Middle frontal gyrus (tissue), 1 donor: Measurements from ENCODE around the gene ZCCHC7.
"Not testable (repeated sequence)": the region's sequence is repeated elsewhere in the genome, so short reads cannot be mapped to it uniquely, and the experiment has no call there.

Experiments used
- DNase-seq: peaks from one replicate; pipeline ENCODE4 v3.0.0-alpha.2; 2015; ENCODE audit warnings: low spot score; ENCODE audit errors: extremely low spot score

The ZCCHC7 gene

DNA sequence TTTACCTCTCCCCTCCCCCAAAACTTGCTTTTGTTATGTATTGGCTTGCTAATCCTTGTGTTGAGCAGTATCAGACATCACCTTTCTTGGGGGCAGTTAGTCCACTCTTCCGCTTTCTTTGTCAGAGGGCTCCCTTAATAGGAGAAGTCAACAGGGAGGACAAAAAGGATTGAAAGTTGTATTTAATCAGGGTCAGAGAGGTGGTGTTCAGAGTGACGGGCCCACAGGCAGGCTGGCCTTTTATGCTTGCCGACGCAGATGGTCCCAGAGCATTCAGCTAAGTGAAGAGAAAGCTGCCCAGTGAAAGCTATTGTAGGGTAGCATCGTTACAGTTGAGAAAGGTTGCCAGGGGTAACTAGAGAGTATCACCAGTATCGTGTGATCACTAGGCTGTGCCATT is 131.1 kb downstream of the ZCCHC7 start:
- DNase-seq = no peak

DNA sequence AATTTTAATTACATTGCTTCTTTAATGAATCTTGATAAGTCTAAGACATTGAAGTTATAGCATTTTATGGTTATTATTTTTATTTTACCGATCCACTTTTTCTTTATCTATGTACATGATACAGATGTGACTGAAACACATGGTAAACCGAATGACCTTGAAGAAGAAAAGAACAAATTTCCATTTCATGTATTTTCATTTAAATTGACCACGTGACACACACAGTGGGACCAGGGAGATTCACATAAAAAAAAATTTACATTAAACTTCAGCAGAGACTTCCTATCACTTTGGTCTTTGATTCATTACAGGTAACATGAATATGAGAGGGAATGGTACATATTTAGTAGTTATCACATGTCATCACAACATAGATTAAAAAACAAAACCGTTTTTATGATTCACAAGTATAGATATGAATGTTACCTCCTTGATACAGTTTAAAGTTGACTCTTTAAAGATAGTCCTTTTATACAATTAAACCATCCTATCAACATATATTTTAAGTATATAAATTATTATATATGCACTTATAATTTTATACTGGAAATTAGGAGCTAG is 133.1 kb downstream of the ZCCHC7 start:
- no peak for DNase-seq

DNA sequence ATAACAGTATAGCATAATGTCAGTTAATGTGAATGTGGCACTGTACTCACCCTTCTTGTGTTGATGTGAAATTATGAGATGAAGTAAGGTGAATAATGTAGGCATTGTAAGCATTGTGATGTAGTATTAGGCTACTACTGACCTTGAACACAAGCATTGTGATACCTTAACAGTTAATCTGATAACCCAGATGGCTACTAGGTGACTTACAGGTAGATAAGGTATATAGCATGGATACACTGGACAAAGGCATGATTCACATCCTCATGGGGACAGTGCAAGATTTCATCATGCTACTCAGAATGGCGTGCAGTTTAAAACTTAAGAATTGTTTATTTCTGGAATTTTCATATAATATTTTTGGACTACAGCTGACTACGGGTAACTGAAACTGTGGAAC is 134.8 kb downstream of the ZCCHC7 start:
- no peak for DNase-seq

DNA sequence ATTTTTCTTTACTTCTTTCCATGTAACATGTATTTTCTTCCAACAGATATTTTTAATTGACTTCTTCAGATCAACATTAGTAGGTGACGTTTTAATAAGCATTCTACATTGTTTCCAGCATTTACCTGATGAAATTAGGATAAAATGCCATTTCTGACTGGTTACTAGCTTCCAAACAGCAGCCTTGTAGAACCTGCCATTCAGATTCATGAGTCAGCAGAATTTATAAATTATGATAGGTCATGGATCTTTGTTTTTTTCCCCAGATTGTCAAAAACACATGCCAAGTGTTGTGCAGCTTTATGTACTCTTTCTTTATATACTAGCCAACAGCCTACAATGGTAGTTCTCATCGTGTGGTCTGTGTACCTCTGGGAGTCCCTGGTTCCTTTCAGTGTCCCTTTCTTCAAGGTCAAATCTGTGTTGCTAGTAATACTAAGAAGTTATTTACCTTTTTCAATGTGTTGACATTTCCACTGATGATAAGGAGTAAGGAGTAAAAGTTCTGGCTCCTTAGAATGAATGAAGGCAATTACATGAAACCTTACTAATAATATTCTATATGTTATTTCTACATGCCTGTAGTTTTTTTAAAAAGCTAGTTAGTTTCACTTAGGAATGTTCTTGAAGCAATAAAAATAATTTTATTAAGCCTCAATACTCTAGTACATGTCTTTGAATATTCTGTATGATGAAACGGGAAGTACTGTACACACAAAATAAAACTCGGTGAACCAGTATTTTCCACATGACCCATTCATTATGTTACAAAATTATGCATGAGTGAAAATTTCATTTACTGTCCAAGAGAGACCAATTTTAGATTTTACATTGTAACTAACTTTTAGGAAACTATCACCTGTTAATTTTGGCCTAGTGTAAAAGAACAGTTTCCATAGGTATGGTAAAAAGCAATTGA is 135.8 kb downstream of the ZCCHC7 start:
- DNase-seq = no peak

DNA sequence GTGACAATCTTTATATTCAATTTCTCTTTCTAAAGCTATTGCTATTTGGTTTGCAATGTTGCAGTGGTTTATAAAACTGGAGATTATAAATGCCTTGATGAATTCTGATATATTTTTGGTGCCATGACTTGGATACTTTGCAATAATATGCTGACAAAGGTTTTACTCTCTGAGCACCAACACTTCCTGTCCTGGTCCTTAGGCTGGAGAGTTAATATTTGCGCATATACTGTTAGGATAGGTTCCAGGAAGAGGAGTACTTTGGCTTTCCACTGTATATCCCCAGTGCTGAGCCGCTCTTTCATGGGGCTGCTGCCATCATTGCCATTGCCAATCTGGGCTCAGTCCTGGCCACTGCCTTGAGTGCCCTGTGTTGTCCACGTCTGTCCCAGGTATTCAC is 139.6 kb downstream of the ZCCHC7 start:
- no peak for DNase-seq

DNA sequence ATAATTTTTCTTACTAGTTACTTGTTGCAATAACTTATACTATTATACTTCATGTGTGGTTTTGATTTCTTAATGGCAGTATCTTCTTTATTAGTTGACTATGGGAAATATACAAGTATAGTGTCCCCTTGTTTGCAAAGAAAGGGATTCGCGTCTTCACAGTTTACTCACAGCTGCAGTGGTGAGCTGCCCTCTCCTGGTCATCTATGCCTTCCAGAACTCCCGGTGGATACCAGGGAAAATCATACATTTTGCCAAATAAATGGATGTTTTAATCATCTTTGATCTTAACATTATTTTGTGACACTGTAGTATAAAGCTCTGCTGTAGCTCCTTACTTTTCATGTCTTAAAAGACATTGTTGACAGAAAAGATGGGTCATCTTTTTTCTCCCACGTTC is 142.0 kb downstream of the ZCCHC7 start:
- DNase-seq = no peak

DNA sequence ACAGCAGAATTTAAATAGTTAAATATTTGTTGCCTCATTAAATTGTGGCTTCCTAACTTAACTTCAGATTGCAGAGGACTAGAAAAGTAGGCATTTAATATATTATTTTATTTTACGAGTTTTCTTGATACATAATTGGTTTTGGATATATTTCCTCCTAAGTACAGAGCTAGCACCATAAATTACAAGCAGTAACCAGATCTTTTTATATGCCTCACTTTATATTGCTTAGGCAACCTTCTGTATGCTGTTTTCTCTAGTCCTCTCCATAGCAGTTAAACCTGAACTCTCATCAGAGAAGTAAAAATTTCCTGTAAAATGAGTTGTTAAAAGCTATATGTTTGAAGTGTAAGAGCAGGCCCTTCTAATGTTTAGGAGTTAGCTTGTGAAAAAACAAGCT is 144.2 kb downstream of the ZCCHC7 start:
- no peak for DNase-seq

DNA sequence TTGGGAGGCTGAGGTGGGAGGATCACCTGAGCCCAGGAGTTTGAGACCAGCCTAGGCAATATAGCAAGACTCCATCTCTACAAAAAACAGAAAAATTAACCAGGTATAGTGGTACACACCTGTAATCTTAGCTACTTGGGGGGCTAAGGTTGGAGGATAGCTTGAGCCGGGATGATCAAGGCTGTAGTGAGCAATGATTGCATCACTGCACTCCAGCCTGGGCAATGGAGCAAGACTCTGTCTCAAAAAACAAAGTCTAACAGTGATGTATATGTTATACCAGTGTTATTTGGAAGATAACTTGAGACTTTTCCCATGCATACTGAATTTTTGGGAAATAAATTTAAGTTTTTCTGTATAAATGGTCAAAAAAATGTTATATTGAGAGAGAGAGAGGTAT is 146.3 kb downstream of the ZCCHC7 start:
- no peak for DNase-seq

DNA sequence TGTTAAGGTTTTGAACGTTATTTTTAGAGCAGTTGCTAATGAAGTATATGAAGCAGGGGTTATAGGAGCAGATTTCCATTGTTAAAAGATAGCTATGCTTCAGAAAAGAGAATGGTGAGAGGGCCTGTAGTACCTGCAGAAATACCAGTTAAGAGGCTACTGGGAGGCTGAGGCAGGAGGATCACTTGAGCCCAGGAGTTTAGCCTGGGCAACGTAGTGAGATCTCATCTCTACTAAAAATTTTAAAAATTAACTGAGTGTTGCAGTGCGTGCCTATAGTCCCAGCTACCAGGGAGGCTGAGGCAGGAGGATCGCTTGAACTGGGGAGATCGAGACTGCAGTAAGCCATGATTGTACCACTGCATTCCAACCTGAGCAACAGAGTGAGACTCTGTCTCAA is 148.8 kb downstream of the ZCCHC7 start:
- DNase-seq = no peak

DNA sequence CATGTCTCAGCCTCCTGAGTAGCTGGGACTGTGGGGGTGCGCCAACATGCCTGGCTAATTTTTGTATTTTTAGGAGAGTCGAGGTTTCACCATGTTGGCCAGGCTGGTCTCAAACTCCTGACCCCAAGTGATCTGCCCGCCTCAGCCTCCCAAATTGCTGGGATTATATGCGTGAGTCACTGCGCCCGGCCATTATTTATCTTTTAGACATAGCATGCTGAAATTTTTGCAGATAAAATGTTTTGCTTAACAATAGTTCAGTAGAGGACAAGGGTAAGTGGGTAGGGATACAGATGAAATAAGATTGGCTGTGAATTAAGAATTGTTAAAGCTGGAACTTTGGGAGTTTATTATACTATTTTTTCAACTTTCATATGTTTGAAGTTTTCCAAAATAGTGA is 151.3 kb downstream of the ZCCHC7 start:
- DNase-seq = no peak

DNA sequence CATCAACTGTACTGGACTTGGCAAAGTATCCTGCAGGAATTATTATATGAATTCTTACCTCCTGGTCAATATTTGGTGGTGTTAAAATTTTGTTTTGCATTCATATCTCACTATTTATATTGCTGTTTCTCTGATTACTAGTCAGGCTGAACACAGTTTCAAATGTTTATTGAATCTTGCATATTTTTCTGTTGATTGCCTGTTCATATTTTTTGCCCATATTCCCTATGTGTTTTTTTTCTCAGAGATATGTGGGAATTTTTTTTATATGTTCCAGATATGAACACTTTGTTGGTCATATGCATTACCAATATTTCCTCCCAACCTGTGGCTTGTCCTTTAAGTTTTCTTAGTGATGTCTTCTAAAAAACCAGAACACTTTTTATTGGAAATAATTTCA is 153.2 kb downstream of the ZCCHC7 start:
- no peak for DNase-seq

DNA sequence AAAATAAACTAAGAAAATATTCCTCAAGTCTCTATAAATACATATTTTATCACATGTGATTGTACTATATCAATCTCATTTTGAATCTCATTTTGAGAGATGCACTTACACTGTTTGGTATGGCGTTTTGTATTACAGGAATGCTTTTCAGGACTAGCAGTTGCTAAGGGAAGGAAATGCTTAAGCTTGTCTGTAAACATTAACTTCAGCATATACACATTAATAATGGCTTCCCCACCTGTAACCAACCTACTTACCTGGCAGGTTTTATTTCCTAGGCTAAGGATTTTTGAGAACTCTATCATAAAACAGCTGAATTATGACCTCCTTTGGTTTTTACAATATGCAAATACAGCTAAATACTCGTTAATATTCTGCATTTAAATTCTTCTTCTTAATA is 161.2 kb downstream of the ZCCHC7 start:
- DNase-seq = no peak

DNA sequence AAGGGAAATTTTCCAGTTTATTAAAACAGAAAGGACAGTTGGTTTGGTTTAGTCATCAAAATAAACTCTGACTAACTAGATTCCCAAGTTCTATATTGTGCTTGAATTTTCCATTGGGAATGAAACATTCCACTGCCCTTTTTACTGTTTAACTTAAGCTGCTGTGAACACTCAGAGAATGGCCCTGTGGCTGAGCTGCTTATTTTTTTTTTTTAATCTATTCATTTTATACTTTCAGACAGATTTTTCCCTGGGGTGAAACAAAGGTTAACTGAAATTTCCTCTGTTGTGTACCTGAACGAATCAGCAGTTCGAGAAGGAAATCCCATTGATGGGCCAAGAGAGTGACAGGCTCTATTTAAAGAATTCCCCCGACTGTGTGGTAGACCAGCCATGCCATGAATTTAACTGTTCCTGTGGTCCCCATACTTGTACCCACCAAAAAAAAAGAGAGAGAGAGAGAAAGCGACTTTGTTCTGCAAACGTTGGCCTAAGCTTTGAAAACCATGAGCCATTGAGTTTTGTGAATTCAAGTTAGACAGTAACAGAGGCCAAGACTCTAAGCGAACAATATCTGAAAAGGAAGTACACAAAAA is 163.5 kb downstream of the ZCCHC7 start:
- no peak for DNase-seq

DNA sequence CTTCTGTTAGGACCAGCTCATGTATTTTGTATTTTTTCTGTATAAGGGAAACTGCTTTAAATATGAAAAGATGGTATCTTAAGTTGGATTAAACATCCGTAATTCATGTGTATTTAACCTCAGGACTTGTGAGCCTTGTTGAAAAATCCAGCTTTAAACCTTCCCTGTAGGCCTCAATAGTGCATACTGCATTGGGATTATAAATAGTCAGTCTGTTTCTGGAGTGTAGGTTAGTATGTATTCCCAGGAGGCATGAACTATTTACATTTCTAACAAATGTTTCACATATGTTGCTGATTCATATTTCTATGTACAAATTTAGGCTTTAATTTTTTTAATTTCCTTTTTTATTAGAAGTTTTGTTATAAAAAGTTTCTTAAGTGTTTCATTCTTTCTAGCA is 164.3 kb downstream of the ZCCHC7 start:
- DNase-seq = no peak

DNA sequence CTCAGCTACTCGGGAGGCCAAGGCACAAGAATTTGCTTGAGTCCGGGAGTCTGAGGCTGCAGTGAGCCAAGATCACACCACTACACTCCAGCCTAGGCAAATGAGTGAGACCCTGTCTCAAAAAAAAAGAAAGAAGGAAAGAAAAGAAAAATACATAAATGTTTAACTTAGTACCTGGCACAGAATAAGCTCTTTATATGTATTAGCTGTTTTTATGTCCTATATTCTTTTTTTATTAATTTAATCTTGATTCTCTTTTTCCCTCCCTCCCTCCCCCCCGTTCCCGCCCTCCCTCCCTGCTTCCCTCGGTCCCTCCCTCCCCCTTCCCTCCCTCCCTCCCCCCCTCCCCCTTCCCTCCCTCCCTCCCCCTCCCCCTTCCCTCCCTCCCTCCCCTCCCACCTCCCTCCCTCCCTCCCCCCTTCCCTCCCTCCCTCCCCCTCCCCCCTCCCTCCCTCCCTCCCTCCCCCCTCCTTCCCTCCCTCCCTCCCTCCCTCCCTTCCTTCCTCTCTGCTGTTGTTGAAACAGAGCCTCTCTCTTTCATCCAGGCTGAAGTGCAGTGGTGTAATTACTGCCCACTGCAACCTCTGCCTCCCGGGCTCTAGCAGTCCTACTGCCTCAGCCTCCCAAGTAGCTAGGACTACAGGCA is 166.3 kb downstream of the ZCCHC7 start:
- DNase-seq = no peak

DNA sequence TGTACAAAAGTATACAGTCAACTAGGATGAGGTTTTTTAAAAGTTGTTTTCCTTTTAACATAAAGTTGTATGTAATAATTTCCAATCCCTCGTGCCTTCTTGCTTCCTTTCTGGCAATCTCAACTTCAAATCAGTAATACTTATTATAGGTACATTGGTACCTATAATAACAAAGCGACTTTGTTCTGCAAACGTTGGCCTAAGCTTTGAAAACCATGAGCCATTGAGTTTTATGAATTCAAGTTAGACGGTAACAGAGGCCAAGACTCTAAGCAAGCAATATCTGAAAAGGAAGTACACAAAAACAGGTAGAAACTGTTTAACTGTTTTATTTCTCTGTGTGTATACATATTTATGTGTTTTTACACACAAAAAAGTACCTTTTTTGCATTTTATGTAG is 166.9 kb downstream of the ZCCHC7 start:
- DNase-seq = no peak

DNA sequence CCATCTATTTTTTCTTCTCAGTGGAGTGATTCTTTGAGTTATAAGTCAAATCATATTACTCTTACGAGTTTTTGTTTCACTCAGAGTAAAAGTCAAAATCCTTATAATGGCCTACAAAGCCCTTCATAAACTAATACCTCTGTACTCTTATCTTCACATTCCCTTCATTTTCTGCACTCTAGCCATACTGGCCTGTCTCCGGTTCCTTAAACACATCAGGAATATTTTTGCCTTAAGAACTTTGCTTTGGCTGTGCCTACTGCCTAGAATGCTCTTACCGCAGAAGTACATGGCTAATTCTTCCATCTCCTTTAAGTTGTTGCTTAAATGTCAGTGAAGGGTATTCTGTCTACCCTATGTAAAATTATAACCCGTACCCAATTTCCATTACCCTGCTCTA is 169.3 kb downstream of the ZCCHC7 start:
- DNase-seq = no peak

DNA sequence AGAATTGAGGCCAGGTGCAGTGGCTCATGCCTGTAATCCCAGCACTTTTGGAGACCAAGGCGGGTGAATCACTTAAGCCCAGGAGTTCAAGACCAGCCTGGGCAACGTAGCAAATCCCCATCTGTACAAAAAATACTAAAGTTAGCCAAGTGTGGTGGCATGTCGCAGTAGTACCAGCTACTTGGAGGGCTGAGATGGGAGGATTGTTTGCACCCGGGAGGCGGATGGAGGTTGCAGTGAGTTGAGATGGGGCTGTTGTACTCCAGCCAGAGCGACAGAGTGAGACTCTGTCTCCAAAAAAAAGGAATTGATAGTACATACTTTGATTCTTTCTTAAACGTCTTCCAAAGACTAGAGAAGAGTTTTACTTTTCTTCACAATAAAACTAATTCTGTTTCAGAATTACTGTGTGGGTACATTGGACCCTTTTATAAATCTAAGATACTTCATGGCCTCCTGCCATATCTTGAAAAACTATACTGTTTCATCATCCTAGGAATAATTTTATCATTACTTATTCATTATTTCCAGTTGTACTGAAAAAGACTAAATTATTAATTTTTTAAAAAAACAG is 170.1 kb downstream of the ZCCHC7 start:
- no peak for DNase-seq

DNA sequence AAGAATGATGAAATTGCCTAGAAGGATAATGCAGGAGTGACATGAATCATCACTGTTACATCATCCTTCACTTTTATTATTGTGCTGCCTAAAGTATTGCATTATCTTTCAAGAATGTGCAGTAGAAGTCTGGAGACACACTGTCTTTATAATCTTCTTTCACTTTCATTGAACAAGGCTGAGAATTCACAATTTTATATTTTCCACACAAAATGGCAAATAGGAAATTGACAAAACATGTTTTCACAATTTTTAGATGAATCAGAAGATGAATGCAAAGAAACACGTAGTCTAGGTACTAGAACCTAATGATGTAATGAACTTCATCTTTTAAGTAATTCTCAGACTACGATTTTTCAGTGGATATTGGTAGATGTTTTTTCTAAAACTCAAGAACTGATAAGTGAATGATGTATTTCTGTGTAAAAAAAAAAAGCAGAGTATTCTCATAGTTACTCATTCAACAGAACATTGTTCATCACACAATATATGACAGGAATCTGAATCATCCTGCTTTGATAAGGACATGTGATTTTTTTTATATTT is 170.6 kb downstream of the ZCCHC7 start:
- DNase-seq = no peak

DNA sequence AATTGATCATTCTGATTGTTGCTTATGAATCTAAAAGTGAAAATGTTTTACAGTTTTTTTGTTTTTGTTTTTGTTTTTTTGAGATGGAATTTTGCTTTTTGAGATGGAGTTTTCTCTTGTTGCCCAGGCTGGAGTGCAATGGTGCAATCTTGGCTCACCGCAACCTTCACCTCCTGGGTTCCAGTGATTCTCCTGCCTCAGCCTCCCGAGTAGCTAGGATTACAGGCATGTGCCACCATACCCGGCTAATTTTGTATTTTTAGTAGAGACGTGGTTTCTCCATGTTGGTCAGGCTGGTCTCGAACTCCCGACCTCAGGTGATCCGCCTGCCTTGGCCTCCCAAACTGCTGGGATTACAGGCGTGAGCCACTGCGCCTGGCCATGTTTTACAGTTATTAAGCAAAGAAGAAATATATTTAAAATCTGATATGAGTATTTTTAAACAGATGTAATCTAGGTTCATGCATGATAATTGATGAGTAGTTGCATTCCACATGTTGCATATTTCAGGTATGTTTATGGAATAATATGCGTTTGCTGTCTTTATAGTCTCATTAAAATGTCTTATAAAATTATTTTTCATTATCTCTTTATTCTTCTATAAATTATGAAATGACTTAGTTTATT is 171.4 kb downstream of the ZCCHC7 start:
- not testable (repeated sequence) for DNase-seq

DNA sequence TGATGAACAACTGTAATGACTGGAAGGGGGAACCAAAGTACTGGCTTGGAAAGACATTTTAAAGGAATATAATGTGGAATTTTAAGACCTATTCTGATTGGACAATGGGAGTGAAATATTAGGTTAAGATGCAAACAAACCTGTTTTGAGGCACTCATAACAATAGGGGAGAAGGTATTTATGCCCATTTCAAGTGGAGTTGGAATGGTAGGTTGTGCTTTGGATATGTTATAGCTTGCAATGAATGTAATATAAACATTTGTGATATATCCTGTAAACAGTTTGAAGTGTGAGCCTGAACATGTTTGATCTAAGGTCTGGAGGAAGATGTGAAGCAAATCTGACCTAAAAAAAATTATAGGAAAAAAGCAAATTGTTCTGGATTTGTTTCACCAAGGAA is 172.5 kb downstream of the ZCCHC7 start:
- no peak for DNase-seq
